ENCODE results near the gene C2CD2L. TPM values are rescaled to one million over a fixed set of nuclear protein-coding genes. Genes with fewer than 3 reads are reported as not detected.
A peak's percentile ranks its signal among the peaks of the same experiment; 100 is the strongest.

The C2CD2L gene
- total and polyA plus RNA-seq, 10 of the 15 experiments (the other 5 are each of a cell fraction or from before 2014, with no cell fraction given) = 0.21 to 9.6 (median 5.1) TPM

GRCh38 chr11:119108857-119109221 is 1.7 kb downstream of the C2CD2L start:
- H3K4me3 ChIP-seq = peak overlapping the region; percentile 96; the same call in 1 of the 2 replicates
- in situ Hi-C loops (cut with MboI) = no loop called here
- no TSS peak for BruUV-seq (replicated peaks)

More at GRCh38 chr11:119108857-119109221, 1.7 kb downstream of the C2CD2L start:
- Histone ChIP-seq H3K9ac (ENCODE audit: control insufficient read depth, insufficient read depth, low read length) (peak overlapping the region; percentile 82), H3K4me2 (ENCODE audit: control insufficient read depth, insufficient read depth) (peak overlapping the region; percentile 86), H3K9me3 (replicated peaks; ENCODE audit: control insufficient read depth, insufficient read depth, low read length) (no peaks in the 10 kb centered on the region), H3K4me1 (ENCODE audit: control insufficient read depth, insufficient read depth, low read length) (peaks cover 19% of the 10 kb centered on the region), H4K20me1 (ENCODE audit: control insufficient read depth, insufficient read depth) (no peaks in the 10 kb centered on the region), H2AFZ (ENCODE audit: control insufficient read depth, low read depth, low read length) (peak overlapping the region; percentile 76; the same call in 1 of the 2 replicates), H3K27ac (ENCODE audit: control insufficient read depth, insufficient read depth) (peak overlapping the region; percentile 20), H3K36me3 (ENCODE audit: control insufficient read depth in 2 of 2, insufficient read depth in 2 of 2, low read length in 1 of 2) (peaks cover 17 to 19% of the 10 kb centered on the region in 2 experiments), H3K27me3 (replicated peaks in 1 of 2; ENCODE audit: control insufficient read depth in 2 of 2, insufficient read depth in 2 of 2, low read length in 1 of 2) (no peaks in the 10 kb centered on the region), H3K79me2 (ENCODE audit: control insufficient read depth, insufficient read depth, low read length) (peaks cover 26% of the 10 kb centered on the region)
- ChIA-PET CTCF (interaction anchor here (0.8 to 1.9 kb wide), 12 partner anchors 9 to 215 kb away, joined by 3 to 10 read pairs (median 4); partner anchors contain the start of genes HINFP and TRAPPC4), RAD21 (ENCODE audit: unreplicated experiment) (interaction anchor here (0.8 to 1.5 kb wide), 4 partner anchors 9 to 88 kb away, joined by 3 to 7 read pairs (median 4); partner anchors contain the start of genes HINFP and HMBS), POLR2A (interaction anchor here (0.5 to 7.2 kb wide), 9 partner anchors 12 to 220 kb away, joined by 3 to 76 read pairs (median 4); partner anchors contain the start of genes CBL, HINFP, HMBS and VPS11), SMC1A (ENCODE audit: uncharacterized antibody, unreplicated experiment) (interaction anchor here (0.7 to 2.6 kb wide), 7 partner anchors 10 to 216 kb away, joined by 3 to 32 read pairs (median 3); partner anchors contain the start of genes HINFP and VPS11)
- no peak for ATAC-seq
- intact Hi-C loops (cut with micrococcal nuclease; ENCODE audit: unreplicated experiment) = loop anchor here (5.0 kb wide), 1 partner anchor 88 kb away; no protein-coding TSS in a partner anchor
- no peak for DNase-seq (ENCODE audit: low read depth, low spot score)
- WGBS (ENCODE audit: insufficient coverage, insufficient replicate concordance, low lambda C conversion rate, missing lambda C conversion rate) = 50% methylated on average over 2 of the region's 2 CpGs
- no peak for TF ChIP-seq KAT2A (conservative IDR thresholded peaks at IDR 0.05; ENCODE audit: control insufficient read depth, low read depth, low read length)
- no peak for TF ChIP-seq TCF3 (IDR thresholded peaks at IDR 0.05; ENCODE audit: borderline replicate concordance, insufficient read depth, low read depth, low read length)
- TF ChIP-seq JUNB (IDR thresholded peaks at IDR 0.05) = no peak
- TF ChIP-seq NR2C2 (IDR thresholded peaks at IDR 0.05; ENCODE audit: borderline replicate concordance, control insufficient read depth, insufficient read length, low read depth) = no peak
- TF ChIP-seq HDAC2 (IDR thresholded peaks at IDR 0.05) = no peak
- TF ChIP-seq CHD2 (IDR thresholded peaks at IDR 0.05; ENCODE audit: borderline replicate concordance, low read depth, low read length) = no peak
- no peak for TF ChIP-seq SRF (IDR thresholded peaks at IDR 0.05; ENCODE audit: low read depth in 2 of 2, low read length in 2 of 2)
- no peak for TF ChIP-seq NBN (IDR thresholded peaks at IDR 0.05)
- TF ChIP-seq GATAD2B (conservative IDR thresholded peaks at IDR 0.05; ENCODE audit: low read depth) = no peak
- no peak for TF ChIP-seq TBL1XR1 (IDR thresholded peaks at IDR 0.05; ENCODE audit: low read depth, low read length)
- TF ChIP-seq MTA3 (IDR thresholded peaks at IDR 0.05; ENCODE audit: borderline replicate concordance, low read length) = no peak
- no peak for TF ChIP-seq WRNIP1 (IDR thresholded peaks at IDR 0.05; ENCODE audit: borderline replicate concordance, low read depth, low read length)
- no peak for TF ChIP-seq ESRRA (IDR thresholded peaks at IDR 0.05; ENCODE audit: low read length)
- no peak for TF ChIP-seq MXI1 (IDR thresholded peaks at IDR 0.05; ENCODE audit: low read depth, low read length)
- TF ChIP-seq BHLHE40 (IDR thresholded peaks at IDR 0.05; ENCODE audit: borderline replicate concordance in 1 of 2, low read depth in 2 of 2, low read length in 1 of 2) = no peak
- no peak for TF ChIP-seq NFXL1 (IDR thresholded peaks at IDR 0.05; ENCODE audit: borderline replicate concordance)
- FAIRE-seq = no peak
